ENCODE measurements around the gene UCK1.

UCK1 gene

GRCh38 chr9:131511416-131511815 is 19.6 kb downstream of the UCK1 start:
- FAIRE-seq = no peak
- TF ChIP-seq CTCF (IDR thresholded peaks at IDR 0.05; ENCODE audit: insufficient read depth, missing control alignments) = no peak
- no peak for DNase-seq (ENCODE audit: insufficient read length, low spot score)

- DNase-seq (ENCODE audit: insufficient read length, low spot score) = no peak
- no peak for TF ChIP-seq CTCF (IDR thresholded peaks at IDR 0.05; ENCODE audit: insufficient read depth, missing control alignments)
- no peak for FAIRE-seq
These were observed 26.1 kb downstream of the UCK1 start for GRCh38 chr9:131505012-131505411.

- no peak for TF ChIP-seq CTCF (IDR thresholded peaks at IDR 0.05; ENCODE audit: insufficient read depth, missing control alignments)
These were observed 27.2 kb downstream of the UCK1 start for GRCh38 chr9:131503626-131504465.

GRCh38 chr9:131502781-131503625 is 28.1 kb downstream of the UCK1 start, which contains the start of gene POMT1:
POMT1 (plus strand) TSS chr9:131502918; CDS start chr9:131504219, 1,301 bp downstream.
- FAIRE-seq (no peak), DNase-seq (ENCODE audit: insufficient read length, low spot score) (peak; percentile 95)
- TF ChIP-seq CTCF (IDR thresholded peaks at IDR 0.05; ENCODE audit: insufficient read depth, missing control alignments) = no peak

More at GRCh38 chr9:131503626-131504465, 27.2 kb downstream of the UCK1 start:
- no peak for FAIRE-seq
- DNase-seq (ENCODE audit: insufficient read length, low spot score) = no peak

- no peak for DNase-seq (ENCODE audit: insufficient read length, low spot score)
- FAIRE-seq = no peak
- TF ChIP-seq CTCF (IDR thresholded peaks at IDR 0.05; ENCODE audit: insufficient read depth, missing control alignments) = no peak
These were observed 30.0 kb downstream of the UCK1 start for GRCh38 chr9:131500939-131501541.

GRCh38 chr9:131500377-131500776 is 30.7 kb downstream of the UCK1 start:
- FAIRE-seq = no peak
- no peak for TF ChIP-seq CTCF (IDR thresholded peaks at IDR 0.05; ENCODE audit: insufficient read depth, missing control alignments)
- DNase-seq (ENCODE audit: insufficient read length, low spot score) = no peak
